LNCAP (cell line): ENCODE data around the gene ZNF609.

Experiments used
- TF ChIP-seq, protein P1 (sequence below): fragments of 450-650 bp; IDR thresholded peaks from 2 replicates; pipeline ENCODE4 v1.5.1; 2017; ENCODE audit warnings: mild to moderate bottlenecking

The ZNF609 gene

DNA sequence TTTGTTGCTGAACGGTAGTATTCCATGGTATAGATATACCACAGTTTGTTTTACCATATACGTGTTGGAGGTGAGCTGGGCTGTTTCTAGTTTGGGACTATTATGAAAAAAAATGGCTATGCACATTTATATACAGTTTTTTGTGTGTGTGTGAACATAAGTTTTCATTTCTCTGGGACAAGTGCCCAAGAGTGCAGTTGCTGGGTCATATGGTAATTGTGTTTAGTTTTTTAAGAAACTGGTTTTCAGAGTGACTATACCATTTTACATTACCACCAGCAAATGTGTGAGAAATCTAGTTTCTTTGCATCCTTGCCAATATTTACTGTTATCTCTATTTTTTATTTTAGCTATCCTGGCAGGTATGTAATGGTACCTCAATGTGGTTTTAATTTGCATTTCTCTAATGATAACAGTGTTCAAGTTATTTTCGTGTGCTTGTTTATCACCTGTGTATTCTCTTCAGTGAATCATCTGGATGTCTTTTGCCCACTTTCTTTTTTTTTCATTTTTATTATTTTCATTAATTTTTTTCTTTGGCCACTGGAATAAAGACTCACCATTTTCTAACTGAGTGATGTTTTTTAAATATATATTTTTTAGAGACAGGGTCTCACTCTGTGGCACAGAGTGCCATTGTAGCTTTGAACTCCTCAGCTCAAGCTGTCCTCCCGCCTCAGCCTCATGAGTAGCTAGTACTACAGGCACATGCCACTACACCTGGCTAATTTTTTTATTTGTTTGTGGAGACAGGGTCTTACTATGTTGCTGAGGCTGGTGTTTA is 75.3 kb downstream of the ZNF609 start:
- TF ChIP-seq, protein P1, sequence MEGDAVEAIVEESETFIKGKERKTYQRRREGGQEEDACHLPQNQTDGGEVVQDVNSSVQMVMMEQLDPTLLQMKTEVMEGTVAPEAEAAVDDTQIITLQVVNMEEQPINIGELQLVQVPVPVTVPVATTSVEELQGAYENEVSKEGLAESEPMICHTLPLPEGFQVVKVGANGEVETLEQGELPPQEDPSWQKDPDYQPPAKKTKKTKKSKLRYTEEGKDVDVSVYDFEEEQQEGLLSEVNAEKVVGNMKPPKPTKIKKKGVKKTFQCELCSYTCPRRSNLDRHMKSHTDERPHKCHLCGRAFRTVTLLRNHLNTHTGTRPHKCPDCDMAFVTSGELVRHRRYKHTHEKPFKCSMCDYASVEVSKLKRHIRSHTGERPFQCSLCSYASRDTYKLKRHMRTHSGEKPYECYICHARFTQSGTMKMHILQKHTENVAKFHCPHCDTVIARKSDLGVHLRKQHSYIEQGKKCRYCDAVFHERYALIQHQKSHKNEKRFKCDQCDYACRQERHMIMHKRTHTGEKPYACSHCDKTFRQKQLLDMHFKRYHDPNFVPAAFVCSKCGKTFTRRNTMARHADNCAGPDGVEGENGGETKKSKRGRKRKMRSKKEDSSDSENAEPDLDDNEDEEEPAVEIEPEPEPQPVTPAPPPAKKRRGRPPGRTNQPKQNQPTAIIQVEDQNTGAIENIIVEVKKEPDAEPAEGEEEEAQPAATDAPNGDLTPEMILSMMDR: no peak

DNA sequence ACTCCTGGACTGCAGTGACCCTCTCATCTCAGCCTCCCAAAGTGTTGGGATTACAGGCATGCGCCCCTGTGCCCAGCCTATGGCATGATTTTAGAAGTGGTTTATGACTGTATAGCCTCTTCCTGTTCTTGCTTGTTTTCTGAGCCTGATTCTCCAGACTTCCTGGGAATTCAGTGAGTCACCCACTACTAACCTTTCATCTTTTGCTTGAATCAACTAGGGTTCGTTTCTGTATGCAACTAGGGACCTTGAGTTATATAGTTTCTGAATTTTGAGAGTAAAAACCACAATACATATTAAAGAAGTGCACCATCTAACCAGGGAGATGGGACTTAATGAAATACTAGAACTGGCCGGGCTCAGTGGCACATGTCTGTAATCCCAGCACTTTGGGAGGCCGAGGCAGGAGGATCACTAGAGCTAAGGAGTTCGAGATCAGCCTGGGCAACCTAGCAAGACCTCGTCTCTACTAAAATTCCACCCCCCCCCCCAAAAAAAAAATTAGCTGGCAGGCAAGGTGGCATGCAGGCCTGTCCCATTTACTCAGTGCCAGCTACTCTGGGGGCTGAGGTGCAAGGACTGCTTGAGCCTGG is 76.0 kb downstream of the ZNF609 start:
- TF ChIP-seq, protein P1: no peak

DNA sequence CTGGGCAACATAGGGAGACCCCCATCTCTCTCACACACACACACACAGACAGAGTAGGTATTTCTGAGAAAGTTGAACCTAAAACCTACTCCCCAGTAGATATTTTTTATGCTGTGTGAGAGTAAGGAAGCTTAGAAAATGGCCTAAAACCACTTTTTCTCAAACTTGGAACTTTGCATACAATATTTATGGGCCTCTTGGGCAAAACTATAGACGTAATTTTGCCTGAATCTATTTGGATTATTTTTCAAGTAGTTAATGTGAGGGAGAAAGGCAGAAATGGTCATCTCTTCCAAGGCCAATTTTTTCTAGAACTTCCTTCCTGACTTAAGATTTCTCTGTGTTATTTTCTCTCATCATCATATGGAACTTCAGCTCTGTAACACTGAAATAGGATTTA is 81.7 kb downstream of the ZNF609 start:
- TF ChIP-seq, protein P1: no peak

DNA sequence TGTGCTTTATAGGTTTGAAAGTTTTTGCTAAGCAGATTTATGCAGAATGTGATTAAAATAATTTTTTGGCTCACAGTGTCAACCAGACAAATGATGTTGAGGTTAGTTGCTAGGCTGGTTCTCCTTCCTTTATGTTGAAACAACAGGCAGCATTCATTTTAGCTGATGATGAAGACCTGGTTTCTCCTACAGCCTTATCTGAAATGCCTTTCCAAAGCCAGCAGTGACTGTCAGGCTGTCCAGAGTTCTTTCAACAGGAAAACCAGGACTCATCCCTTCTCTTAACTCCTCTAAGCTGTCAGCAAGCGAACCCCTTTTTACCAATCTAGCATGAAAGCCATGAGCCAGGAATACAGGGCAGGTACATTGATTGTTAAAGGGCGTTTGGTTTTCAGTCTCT is 84.1 kb downstream of the ZNF609 start:
- TF ChIP-seq, protein P1: no peak

DNA sequence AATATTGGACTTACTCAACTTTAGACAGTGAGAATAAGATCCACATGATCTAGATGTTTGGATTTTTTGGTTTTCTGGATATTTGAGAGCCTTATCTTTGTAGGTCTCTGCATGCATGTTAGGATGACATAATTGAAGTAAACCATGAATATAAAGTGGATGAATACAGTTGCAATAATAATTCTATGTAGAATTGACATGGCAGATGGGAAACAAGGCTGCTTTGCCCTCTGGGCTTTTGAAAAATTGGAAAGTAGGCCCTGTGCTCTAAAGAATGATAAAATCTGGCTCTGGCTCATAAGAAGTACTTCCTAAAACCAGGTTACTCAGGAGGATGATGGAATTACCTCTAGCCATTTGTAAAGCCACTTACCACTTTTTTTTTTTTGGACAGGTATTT is 86.9 kb downstream of the ZNF609 start:
- TF ChIP-seq, protein P1: no peak

DNA sequence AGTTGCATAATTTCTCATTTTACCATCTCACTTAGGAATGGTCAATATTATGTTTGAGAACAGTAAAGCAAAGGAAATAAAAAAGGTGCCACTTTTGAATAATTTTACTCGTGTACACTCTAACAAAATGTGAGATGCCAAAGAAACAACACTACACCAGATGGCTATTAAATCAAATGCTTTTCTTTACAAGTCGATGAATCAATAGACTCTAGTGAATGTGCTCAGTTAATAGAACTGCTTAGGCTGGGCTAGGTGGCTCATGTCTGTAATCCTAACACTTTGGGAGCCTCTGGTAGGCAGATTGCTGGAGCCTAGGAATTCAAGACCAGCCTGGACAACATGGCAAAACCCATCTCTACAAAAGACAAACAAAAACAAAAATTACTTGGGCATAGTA is 87.9 kb downstream of the ZNF609 start:
- TF ChIP-seq, protein P1: no peak

DNA sequence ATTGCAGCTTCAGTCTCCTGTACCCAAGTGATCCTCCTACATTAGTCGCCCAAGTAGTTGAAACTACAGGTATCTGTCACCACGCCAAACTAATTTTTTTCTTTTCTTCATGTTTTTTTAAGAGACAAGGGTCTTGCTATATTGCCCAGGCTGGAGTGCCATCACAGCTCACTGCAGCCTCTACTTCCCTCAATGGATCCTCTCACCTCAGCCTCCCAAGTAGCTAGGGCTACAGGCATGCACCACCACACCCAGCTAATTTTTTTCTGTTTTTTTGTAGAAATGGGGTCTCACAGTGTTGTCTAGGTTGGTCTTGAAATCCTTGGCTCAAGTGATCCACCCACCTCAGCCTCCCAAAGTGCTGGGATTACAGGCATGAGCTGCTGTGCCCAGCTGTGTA is 89.5 kb downstream of the ZNF609 start:
- TF ChIP-seq, protein P1: no peak
